K562 (cell line): ENCODE results near the gene TLE7. TPM values are rescaled to one million over a fixed set of nuclear protein-coding genes. Genes with fewer than 3 reads are reported as not detected.

ENCODE experiments used
- ATAC-seq: fragments of 200-7000 bp; cut with Tn5 transposase; 3 replicates; pipeline ENCODE4 v1.9.1; 2020; ENCODE audit warnings: moderate library complexity
- BruUV-seq: library from RNA; stranded (reverse); fragments of 400-500 nt; replicated peaks from 2 replicates; lab custom pipeline; 2021; lab: Mats Ljungman, UMichigan
- CTCF ChIA-PET: fragments of 300-600 bp; formaldehyde crosslinking; extraction: SDS; loops from one replicate; lab custom pipeline; 2021; ENCODE audit warnings: low intra/inter-chr PET ratio; lab: Yijun Ruan, JAX
- POLR2A ChIA-PET: fragments of 300-600, 350-650 bp; sonication (Branson Sonifier 250); formaldehyde crosslinking; extraction: SDS; loops from one replicate; lab custom pipeline; 2021; ENCODE audit warnings: antibody characterized with exemption, inconsistent platforms; lab: Yijun Ruan, JAX
- DNase-seq, 4 experiments: peaks; one replicate each; pipeline versions ENCODE4 v3.0.0 to v3.0.0-alpha.2; 2011 to 2018; ENCODE audit warnings: low spot score in 3 of 4, mixed read lengths in 3 of 4; ENCODE audit errors: extremely low read depth in 1 of 4
- FAIRE-seq: peaks from 2 replicates; lab custom pipeline; 2011; peaks lifted over from hg19 to GRCh38; lab: Jason Lieb, UNC
- H2AFZ ChIP-seq: 2 replicates; pipeline ENCODE4 v1.6.0; 2011; ENCODE audit warnings: low read depth, low read length, control low read depth, inconsistent platforms
- H3K27ac ChIP-seq: fragments of 200-600 bp; 3 replicates; pipeline ENCODE4 v1.8.0; 2011; ENCODE audit warnings: low read depth, mild to moderate bottlenecking, control low read depth, inconsistent platforms, low read length, moderate library complexity, mixed read lengths; ENCODE audit errors: extremely low read depth
- H3K27me3 ChIP-seq, 2 experiments: fragments of 300-600 bp in 1 of 2; 2 replicates in 1 of 2; 3 replicates in 1 of 2; pipeline versions ENCODE4 v1.6.0 to v1.8.0; 2011; ENCODE audit warnings: inconsistent platforms in 2 of 2, low read length in 2 of 2, mild to moderate bottlenecking in 1 of 2, mixed read lengths in 1 of 2, moderate library complexity in 1 of 2; ENCODE audit not compliant: control insufficient read depth in 2 of 2, insufficient read depth in 2 of 2
- H3K36me3 ChIP-seq: fragments of 300-600 bp; 3 replicates; pipeline ENCODE4 v1.8.0; 2011; ENCODE audit warnings: mild to moderate bottlenecking, low read length, inconsistent platforms; ENCODE audit not compliant: control insufficient read depth, insufficient read depth
- H3K4me1 ChIP-seq, 2 experiments: fragments of 200-600 bp in 1 of 2; replicated peaks in 1 of 2; 2 replicates in 1 of 2; 3 replicates in 1 of 2; pipeline versions ENCODE4 v1.5.1 to v1.8.0; 2011; ENCODE audit warnings: inconsistent platforms in 2 of 2, low read length in 2 of 2, mild to moderate bottlenecking in 1 of 2, mixed read lengths in 1 of 2, moderate library complexity in 1 of 2; ENCODE audit not compliant: control insufficient read depth in 2 of 2, insufficient read depth in 2 of 2
- H3K4me2 ChIP-seq: 2 replicates; pipeline ENCODE4 v1.6.1; 2011; ENCODE audit warnings: low read length, control low read depth, inconsistent platforms, mixed read lengths; ENCODE audit not compliant: insufficient read depth
- H3K4me3 ChIP-seq: fragments of 200-600 bp; sonication (generic), shearing (Covaris generic); 2 replicates; pipeline ENCODE4 v1.5.1; 2016; ENCODE audit warnings: control low read depth, inconsistent platforms
- H3K79me2 ChIP-seq: fragments of 200-600 bp; 3 replicates; pipeline ENCODE4 v1.8.0; 2011; ENCODE audit warnings: low read length, inconsistent platforms; ENCODE audit not compliant: control insufficient read depth, insufficient read depth
- H3K9ac ChIP-seq, 2 experiments: 2 replicates each; pipeline versions ENCODE4 v1.6.0 to v1.6.1; 2011; ENCODE audit warnings: low read depth in 2 of 2, low read length in 2 of 2, control low read depth in 1 of 2, inconsistent platforms in 1 of 2, mild to moderate bottlenecking in 1 of 2, mixed read lengths in 1 of 2; ENCODE audit not compliant: insufficient read depth in 1 of 2
- H3K9me1 ChIP-seq: one replicate; pipeline ENCODE4 v1.6.0; 2011; ENCODE audit warnings: inconsistent platforms, mild to moderate bottlenecking, low read length, moderate library complexity; ENCODE audit not compliant: control insufficient read depth, insufficient read depth
- H3K9me3 ChIP-seq: replicated peaks from 2 replicates; pipeline ENCODE4 v1.5.1; 2011; ENCODE audit warnings: low read depth, low read length, inconsistent platforms; ENCODE audit not compliant: control insufficient read depth, insufficient read depth
- H4K20me1 ChIP-seq: replicated peaks from 2 replicates; pipeline ENCODE4 v1.6.1; 2011; ENCODE audit warnings: low read length, inconsistent platforms, mixed read lengths; ENCODE audit not compliant: control insufficient read depth, insufficient read depth
- NFIC ChIP-seq: fragments of 450-650 bp; IDR thresholded peaks from 2 replicates; pipeline ENCODE4 v1.6.1; 2017; ENCODE audit warnings: mild to moderate bottlenecking, inconsistent platforms
- WGBS: fragments of 100-300 bp; shearing (Covaris generic); methylation state at CpG from one replicate; pipeline ENCODE4 v1.1.6; 2016; ENCODE audit warnings: low coverage, mixed read lengths; ENCODE audit not compliant: insufficient coverage; ENCODE audit errors: missing lambda C conversion rate; 5-methylcytosine and 5-hydroxymethylcytosine counted together
- in situ Hi-C: fragments of 300-500 bp; cut with MboI; formaldehyde crosslinking; loops from 4 replicates; pipeline ENCODE4 v1.15.0; 2018; ENCODE audit warnings: inconsistent platforms, mixed read lengths
- intact Hi-C: fragments of 100-400 bp; cut with micrococcal nuclease; formaldehyde crosslinking; loops from 2 replicates; pipeline ENCODE4 v1.14.2; 2022
- polyA plus RNA-seq, 8 experiments: library from polyadenylated mRNA; depleted of rRNA in 4 of 8; stranded (reverse) in 5 of 8; unstranded in 3 of 8; fragments of >200 nt; fragmentation: Nextera tagmentation in 2 of 8; fragmentation: Illumina TruSeq in 1 of 8; extraction: Ambion mirVana in 2 of 8; extraction: Trizol in 1 of 8; gene quantifications; 2 replicates each; pipeline versions ENCODE4 v1.2.1 to v1.2.3, GENCODE V29; 2011 to 2014; ENCODE audit warnings: inconsistent platforms in 1 of 8, missing spikeins in 1 of 8
- total RNA-seq, 7 experiments: library from RNA; depleted of rRNA in 6 of 7; stranded (reverse); fragments of >200 nt in 6 of 7; fragmentation: Illumina TruSeq in 2 of 7; extraction: Trizol in 2 of 7; gene quantifications; 2 replicates each; pipeline versions ENCODE4 v1.2.1 to v1.2.3, GENCODE V29; 2011 to 2021; ENCODE audit warnings: low replicate concordance in 1 of 7
- TF ChIP-seq, protein P1 (sequence below): fragments of 450-650 bp; IDR thresholded peaks from 2 replicates; pipeline ENCODE4 v1.7.0; 2016; ENCODE audit warnings: borderline replicate concordance
- TF ChIP-seq, protein P2 (sequence below): fragments of 250-450 bp; sonication (Bioruptor Pico); IDR thresholded peaks from 2 replicates; pipeline ENCODE4 v1.8.0; 2021; ENCODE audit warnings: borderline replicate concordance, mild to moderate bottlenecking, moderate library complexity; ENCODE audit not compliant: poor library complexity, severe bottlenecking

The TLE7 gene
- total and polyA plus RNA-seq, 9 of the 15 experiments (the other 6 are each of a cell fraction or from before 2014, with no cell fraction given): not detected

DNA sequence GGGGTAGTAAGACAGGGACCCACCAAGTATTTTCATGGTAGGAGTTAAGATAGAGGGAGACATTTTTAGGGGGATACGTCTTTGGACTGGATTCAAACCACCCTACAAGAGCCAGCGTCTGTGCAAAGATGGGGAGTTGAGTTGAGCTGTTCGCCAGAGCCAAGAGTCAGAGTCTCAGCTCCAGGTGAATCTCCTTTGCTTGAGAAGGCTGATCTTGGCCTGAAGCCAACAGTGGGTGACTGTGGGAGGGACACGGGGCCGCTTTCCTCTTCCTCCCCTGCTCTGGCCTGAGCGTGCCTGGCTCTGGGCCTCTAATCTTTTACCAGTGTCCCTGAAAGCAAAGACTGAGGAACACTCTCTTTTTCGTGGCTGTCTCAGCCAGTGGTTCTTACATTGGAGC is 5.4 kb downstream of the TLE7 start:
- DNase-seq: no peak
- no peaks in the 10 kb centered on the region for H3K36me3 ChIP-seq
- under 1% methylated on average over 7 of the region's 7 CpGs for WGBS
- no peak overlapping the region for H2AFZ ChIP-seq
- in situ Hi-C loops (no loop called here), intact Hi-C loops (no loop called here)
- BruUV-seq: no TSS peak
- peaks cover 3% of the 10 kb centered on the region for H3K9me1 ChIP-seq
- no peak for ATAC-seq
- peaks cover under 1 to 8% of the 10 kb centered on the region in 2 experiments; a peak in 2 of 5 replicates for H3K4me1 ChIP-seq
- H3K9me3 ChIP-seq: no peaks in the 10 kb centered on the region
- no peak overlapping the region for H3K27ac ChIP-seq
- CTCF ChIA-PET: no interaction called here
- H3K9ac ChIP-seq: no peak overlapping the region
- peaks cover 17 to 45% of the 10 kb centered on the region in 2 experiments for H3K27me3 ChIP-seq
- no peak for FAIRE-seq
- no peaks in the 10 kb centered on the region for H3K79me2 ChIP-seq
- POLR2A ChIA-PET: no interaction called here
- TF ChIP-seq, protein P1, sequence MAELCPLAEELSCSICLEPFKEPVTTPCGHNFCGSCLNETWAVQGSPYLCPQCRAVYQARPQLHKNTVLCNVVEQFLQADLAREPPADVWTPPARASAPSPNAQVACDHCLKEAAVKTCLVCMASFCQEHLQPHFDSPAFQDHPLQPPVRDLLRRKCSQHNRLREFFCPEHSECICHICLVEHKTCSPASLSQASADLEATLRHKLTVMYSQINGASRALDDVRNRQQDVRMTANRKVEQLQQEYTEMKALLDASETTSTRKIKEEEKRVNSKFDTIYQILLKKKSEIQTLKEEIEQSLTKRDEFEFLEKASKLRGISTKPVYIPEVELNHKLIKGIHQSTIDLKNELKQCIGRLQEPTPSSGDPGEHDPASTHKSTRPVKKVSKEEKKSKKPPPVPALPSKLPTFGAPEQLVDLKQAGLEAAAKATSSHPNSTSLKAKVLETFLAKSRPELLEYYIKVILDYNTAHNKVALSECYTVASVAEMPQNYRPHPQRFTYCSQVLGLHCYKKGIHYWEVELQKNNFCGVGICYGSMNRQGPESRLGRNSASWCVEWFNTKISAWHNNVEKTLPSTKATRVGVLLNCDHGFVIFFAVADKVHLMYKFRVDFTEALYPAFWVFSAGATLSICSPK: no peak
- peak; percentile 75 for TF ChIP-seq NFIC
- TF ChIP-seq, protein P2, sequence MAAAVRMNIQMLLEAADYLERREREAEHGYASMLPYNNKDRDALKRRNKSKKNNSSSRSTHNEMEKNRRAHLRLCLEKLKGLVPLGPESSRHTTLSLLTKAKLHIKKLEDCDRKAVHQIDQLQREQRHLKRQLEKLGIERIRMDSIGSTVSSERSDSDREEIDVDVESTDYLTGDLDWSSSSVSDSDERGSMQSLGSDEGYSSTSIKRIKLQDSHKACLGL (CRISPR knock-in tag): no peak
- no peak overlapping the region for H3K4me3 ChIP-seq
- H4K20me1 ChIP-seq: 0 out of 2 replicates have a peak, but pooled peaks cover 3% of the 10 kb centered on the region
- no peak overlapping the region for H3K4me2 ChIP-seq
